ENCODE results near the gene IL1R1.

GRCh38 chr2:102166189-102166845 is 23.8 kb downstream of the IL1R1 start:
- peak; percentile 41 for TF ChIP-seq CTCF (IDR thresholded peaks at IDR 0.05; ENCODE audit: poor library complexity, severe bottlenecking)
- no peak for TF ChIP-seq EZH2 (IDR thresholded peaks at IDR 0.05; ENCODE audit: borderline replicate concordance, insufficient read depth, low read length, poor library complexity, severe bottlenecking)
- TF ChIP-seq TAF1 (IDR thresholded peaks at IDR 0.05; ENCODE audit: low read depth), result no peak
- TF ChIP-seq REST (IDR thresholded peaks at IDR 0.05; ENCODE audit: borderline replicate concordance), result no peak
